T-helper 17 cell (primary cell): Measurements from ENCODE around the gene POLH. TPM values are rescaled to one million over a fixed set of nuclear protein-coding genes. Genes with fewer than 3 reads are reported as not detected.
"Not testable (repeated sequence)": the region's sequence is repeated elsewhere in the genome, so short reads cannot be mapped to it uniquely, and the experiment has no call there.

Experiments
- ATAC-seq: fragments of 150-1000 bp; cut with Tn5 transposase; 2 replicates; pipeline ENCODE4 v1.10.0; 2021; ENCODE audit warnings: mild to moderate bottlenecking, moderate library complexity
- DNase-seq, 3 donors: peaks; one replicate each; pipeline versions ENCODE4 v3.0.0 to v3.0.0-alpha.2; 2020 to 2021
- H3K9me3 ChIP-seq: one replicate; pipeline ENCODE4 v1.7.0; 2013; ENCODE audit warnings: low read length, mild to moderate bottlenecking; ENCODE audit not compliant: control insufficient read depth, poor library complexity, severe bottlenecking
- H3K27ac Mint-ChIP-seq: one replicate; pipeline ENCODE4 v1.8.0; 2022; ENCODE audit warnings: mild to moderate bottlenecking, moderate library complexity, mixed read lengths
- H3K27me3 Mint-ChIP-seq: one replicate; pipeline ENCODE4 v1.8.0; 2022; ENCODE audit warnings: mixed read lengths
- H3K36me3 Mint-ChIP-seq: one replicate; pipeline ENCODE4 v1.8.0; 2022; ENCODE audit warnings: low read depth, mixed read lengths
- H3K4me1 Mint-ChIP-seq: one replicate; pipeline ENCODE4 v1.8.0; 2022; ENCODE audit warnings: mild to moderate bottlenecking, mixed read lengths
- H3K4me3 Mint-ChIP-seq: one replicate; pipeline ENCODE4 v1.8.0; 2022; ENCODE audit warnings: mild to moderate bottlenecking, moderate library complexity, mixed read lengths
- total RNA-seq, 4 donors: library from RNA in 2 of 4; stranded (reverse) in 2 of 4; gene quantifications; one replicate each; pipeline ENCODE4 v1.2.3 and lab custom pipeline; 2022 to 2026

Gene POLH
- total RNA-seq, 2 donors from 2014 or later = 13.0 to 13.3 TPM

GRCh38 chr6:43648248-43648647 lies 72.3 kb downstream of the POLH start:
- H3K4me1 Mint-ChIP-seq = peaks cover 17% of the 10 kb centered on the region
- peaks cover 3% of the 10 kb centered on the region for H3K36me3 Mint-ChIP-seq
- H3K27ac Mint-ChIP-seq = peak overlapping the region; percentile 66
- DNase-seq = no peak
- no peak overlapping the region for H3K4me3 Mint-ChIP-seq
- ATAC-seq = no peak
- H3K9me3 ChIP-seq = no peaks in the 10 kb centered on the region
- H3K27me3 Mint-ChIP-seq = no peaks in the 10 kb centered on the region

DNA sequence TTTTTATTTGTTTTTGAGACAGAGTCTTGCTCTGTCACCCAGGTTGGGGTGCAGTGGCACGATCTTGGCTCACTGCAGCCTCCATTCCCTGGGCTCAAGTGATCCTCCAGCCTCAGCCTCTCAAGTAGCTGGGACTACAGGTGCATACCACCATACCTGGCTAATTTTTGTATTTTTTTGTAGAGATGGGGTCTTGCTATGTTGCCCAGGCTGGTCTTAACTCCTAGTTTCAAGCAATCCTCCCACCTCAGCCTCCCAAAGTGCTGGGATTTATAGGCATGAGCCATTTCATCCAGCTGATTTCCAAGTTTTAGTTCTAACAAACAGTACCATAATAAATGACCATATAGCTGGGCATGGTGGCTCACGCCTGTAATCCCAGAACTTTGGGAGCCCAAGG lies 76.8 kb downstream of the POLH start:
- not testable (repeated sequence) for H3K4me1 Mint-ChIP-seq, H3K36me3 Mint-ChIP-seq, H3K27me3 Mint-ChIP-seq, H3K27ac Mint-ChIP-seq, H3K9me3 ChIP-seq, H3K4me3 Mint-ChIP-seq, ATAC-seq, DNase-seq

- H3K36me3 Mint-ChIP-seq = no peaks in the 10 kb centered on the region
- no peak overlapping the region for H3K4me3 Mint-ChIP-seq
- no peak for ATAC-seq
- no peak overlapping the region for H3K27ac Mint-ChIP-seq
- no peaks in the 10 kb centered on the region for H3K9me3 ChIP-seq
- H3K4me1 Mint-ChIP-seq = no peaks in the 10 kb centered on the region
- peaks cover 5% of the 10 kb centered on the region for H3K27me3 Mint-ChIP-seq
- no peak for DNase-seq
Observed at GRCh38 chr6:43657221-43657802, 81.3 kb downstream of the POLH start.

- H3K4me1 Mint-ChIP-seq = no peaks in the 10 kb centered on the region
Observed at GRCh38 chr6:43658161-43658560, 82.2 kb downstream of the POLH start.

GRCh38 chr6:43662948-43663347 lies 87.0 kb downstream of the POLH start:
- not testable (repeated sequence) for H3K27me3 Mint-ChIP-seq, H3K4me1 Mint-ChIP-seq, ATAC-seq, DNase-seq, H3K27ac Mint-ChIP-seq, H3K9me3 ChIP-seq, H3K36me3 Mint-ChIP-seq, H3K4me3 Mint-ChIP-seq

More at GRCh38 chr6:43658161-43658560, 82.2 kb downstream of the POLH start:
- ATAC-seq (no peak), DNase-seq (no peak)
- Mint-ChIP-seq H3K27ac (no peak overlapping the region), H3K27me3 (peaks cover 5% of the 10 kb centered on the region), H3K36me3 (no peaks in the 10 kb centered on the region), H3K4me3 (no peak overlapping the region)
- H3K9me3 ChIP-seq = no peaks in the 10 kb centered on the region

Other genes starting within 250 kb of the POLH start
- gene ZNF318, start 206.5 kb upstream of the POLH start, total RNA-seq = 10 to 100 TPM; 22.5 to 24.0 TPM
- 10 to 100 TPM; 51.0 to 70.7 TPM for gene ABCC10, start 148.6 kb upstream of the POLH start, total RNA-seq
- under 1 TPM; 0.25 to 0.89 TPM for gene DLK2, start 120.6 kb upstream of the POLH start, total RNA-seq
- 10 to 100 TPM; 33.2 to 36.3 TPM for gene TJAP1, start 98.6 kb upstream of the POLH start, total RNA-seq
- under 1 TPM; 0.37 TPM for gene LRRC73, start 65.8 kb upstream of the POLH start, total RNA-seq
- 10 to 100 TPM; 50.5 to 55.9 TPM for gene YIPF3, start 59.3 kb upstream of the POLH start, total RNA-seq
- gene POLR1C, start 59.1 kb upstream of the POLH start, total RNA-seq = 10 to 100 TPM; 51.6 to 54.9 TPM
- 10 to 100 TPM; 38.3 to 48.6 TPM for gene XPO5, start 147 bp upstream of the POLH start, total RNA-seq
- gene GTPBP2, start 53.1 kb downstream of the POLH start, total RNA-seq = 10 to 100 TPM; 49.3 to 65.3 TPM
- 10 to 100 TPM; 17.1 to 30.5 TPM for gene MAD2L1BP, start 59.7 kb downstream of the POLH start, total RNA-seq
- gene RSPH9, start 68.9 kb downstream of the POLH start, total RNA-seq = under 1 TPM in 1 of 2 donors, not detected in 1; 0.29 TPM
- gene MRPS18A, start 111.6 kb downstream of the POLH start, total RNA-seq = 10 to 100 TPM; 24.2 to 29.8 TPM
- gene VEGFA, start 194.0 kb downstream of the POLH start, total RNA-seq = 1 to 10 TPM; 5.6 to 6.3 TPM